TTC549 (cell line): ENCODE results near the gene SLC7A5.
"Not testable (repeated sequence)": the region's sequence is repeated elsewhere in the genome, so short reads cannot be mapped to it uniquely, and the experiment has no call there.

ENCODE experiments used
- FAIRE-seq: peaks from 2 replicates; lab custom pipeline; 2012; peaks lifted over from hg19 to GRCh38; lab: Jason Lieb, UNC

The SLC7A5 gene

DNA sequence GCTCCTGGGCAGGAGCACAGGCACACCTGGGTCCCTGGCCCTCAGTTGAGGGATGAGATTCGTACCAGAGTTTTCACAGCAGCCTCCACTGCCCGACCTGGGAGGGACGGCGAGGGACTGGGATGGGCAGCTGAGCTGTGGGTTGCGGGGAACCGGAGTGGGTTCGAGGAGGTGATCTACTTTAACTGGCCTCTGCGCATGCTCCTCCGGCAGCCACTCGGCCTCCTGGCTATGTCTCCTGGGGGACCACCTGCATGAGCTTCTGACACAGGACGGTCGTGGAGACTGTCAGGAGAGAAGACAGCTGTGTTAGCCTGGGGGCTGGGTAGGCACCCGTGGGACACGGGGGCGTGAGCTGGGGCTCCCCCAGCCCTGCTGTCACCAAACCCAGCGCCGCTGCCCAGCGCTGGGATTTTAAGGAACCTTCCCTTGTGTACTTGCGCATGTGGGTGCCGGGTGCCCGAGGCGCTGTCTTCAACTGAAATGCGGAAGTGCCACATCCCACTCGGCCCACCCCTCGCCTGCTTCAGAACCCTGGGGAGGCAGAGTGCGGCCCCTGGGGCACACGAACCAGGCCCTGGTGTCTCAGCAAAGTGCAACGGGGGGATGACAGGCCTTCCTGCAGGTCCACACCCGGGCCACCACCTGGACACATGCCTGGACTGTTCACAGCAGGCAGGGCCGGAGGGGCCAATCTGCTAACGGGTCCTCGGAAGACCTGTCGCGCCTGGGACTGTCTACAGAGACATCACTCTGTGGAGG, 36.4 kb downstream of the SLC7A5 start:
- no peak for FAIRE-seq

DNA sequence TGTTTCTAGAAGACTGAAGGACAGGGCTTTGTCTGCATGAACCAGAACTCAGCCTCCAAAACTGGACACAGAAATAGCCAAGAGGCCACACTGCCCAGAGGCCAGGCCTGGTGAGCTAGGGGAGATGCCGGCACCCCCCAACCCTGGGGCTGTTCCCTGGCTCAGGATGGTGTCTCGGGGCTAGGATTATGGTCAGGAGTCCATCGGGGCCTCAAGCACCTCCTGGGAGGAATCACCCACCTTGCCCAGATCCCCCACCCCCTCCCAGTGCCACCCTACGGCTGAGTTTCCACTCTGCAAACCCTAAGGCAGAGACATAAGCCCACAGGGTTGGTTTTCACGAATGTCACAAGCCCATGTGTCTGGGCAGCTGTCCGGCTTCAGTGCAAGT, 37.2 kb downstream of the SLC7A5 start:
- FAIRE-seq = no peak

DNA sequence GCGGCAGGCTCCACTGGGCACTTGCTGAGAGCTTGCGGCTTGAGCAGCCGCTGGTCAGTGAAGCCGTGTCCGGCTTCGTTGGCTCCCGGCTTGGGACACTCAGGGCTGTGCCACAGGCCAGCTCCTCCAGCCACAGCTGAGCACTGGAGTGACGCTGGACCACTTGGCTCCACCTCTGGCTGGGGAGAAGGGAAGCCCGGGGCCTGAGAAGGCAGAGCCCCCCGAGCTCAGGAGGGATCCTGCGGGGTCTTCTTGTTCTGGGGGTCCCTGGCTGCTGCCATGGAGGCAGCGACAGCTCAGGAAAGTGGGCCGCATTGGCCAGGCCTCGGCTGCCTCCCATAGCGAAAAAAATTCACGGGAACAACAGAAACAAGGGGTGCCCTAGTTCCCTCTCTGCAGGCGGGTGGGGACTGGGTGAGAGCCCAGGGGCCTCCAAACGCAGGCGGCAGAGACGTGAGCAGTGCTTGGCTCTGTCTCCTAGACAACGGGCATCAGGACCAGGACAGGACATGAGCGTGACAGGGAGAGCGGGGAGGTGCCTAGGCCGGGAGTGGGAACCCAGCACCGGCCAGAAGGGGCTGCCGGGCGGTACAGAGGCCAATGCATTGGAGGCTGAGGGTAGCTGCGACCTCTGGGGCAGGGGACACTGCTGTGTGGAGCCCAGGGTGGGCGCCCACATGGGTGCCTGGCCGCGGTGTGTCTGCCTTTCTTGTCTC, 37.7 kb downstream of the SLC7A5 start:
- no peak for FAIRE-seq

DNA sequence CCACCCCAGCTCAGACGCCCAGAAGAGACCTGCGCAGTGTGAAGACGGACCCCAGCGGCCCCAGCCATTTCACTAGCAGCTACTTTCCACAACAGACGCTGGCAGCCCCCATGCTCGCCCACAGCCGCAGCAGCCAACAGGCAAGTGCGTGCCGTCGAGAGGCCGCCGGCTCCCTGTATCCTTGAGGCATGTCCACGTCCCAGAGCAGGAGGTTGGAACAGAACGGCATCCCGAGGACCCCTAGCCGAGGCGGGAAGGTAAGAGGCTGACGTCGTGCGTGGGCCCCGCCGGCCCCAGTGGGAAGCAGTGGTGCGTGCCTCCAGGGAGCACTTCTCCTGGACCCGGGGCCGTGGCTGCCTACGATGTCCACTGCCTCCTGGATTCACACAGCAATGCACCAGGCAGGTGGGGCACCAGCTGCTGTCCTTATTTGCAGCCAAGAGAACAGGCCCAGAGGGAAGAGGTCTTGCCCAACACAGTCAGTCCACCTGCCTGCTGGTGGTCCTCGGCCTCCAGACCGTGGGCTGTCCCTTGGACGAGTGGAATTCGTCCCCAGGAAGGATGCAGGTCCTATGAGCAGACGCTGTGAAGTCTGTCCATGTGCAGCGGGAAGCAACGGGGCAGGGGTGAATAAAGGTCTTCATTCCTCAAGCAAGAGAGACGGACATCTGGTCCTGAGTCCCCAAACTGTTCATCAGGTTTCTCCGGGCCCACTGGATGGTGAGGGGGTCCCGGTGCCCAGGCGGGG, 38.5 kb downstream of the SLC7A5 start:
- FAIRE-seq = no peak

DNA sequence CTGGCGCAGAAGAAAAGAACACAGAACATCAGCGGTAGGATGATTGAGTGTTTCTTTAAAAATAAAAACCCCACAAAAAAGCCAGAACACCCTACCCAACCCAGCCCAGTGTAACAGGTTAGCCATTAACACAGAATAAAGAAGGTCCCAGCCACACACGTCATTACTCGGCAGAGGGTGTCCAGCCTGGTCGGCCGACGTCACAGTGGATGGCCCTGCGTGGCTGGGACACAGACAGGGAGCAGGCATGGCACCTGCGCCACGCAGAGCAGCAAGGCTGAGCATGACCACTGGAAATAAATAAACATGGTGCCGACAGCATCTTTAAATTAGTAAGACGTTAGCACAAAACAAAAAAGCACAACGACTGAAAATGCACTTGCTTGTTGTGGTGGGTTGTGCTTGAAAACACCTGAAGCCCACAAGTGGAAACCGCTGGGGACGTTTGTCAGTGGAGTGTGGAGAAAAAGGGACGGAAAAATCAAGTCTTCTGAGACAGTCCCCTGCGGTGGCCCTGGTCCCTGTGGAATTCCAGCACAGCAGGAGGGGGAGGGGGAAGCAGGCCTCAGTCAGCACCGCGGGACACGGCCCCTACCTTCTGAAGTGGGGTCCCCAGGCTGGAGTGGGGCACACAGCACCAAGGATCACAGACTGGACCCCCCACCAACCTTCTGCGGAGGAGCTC, 39.2 kb downstream of the SLC7A5 start:
- no peak for FAIRE-seq

DNA sequence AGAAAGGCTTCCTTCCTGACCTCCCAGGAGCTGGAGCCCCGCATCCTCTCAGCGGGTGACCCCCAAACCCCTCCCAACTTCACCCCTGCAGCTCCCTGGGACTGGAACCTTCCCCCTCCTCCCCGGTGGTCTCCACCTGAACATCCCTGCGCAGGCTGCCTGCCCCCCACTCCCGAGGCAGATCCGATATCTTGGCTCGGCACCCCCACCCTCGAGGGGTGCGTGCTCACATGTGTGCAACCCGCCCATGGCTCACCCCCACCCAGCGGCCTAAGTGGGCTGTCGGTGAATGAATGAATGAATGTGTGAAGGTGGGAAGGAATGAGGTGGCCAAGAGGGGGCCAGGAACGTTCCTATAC, 39.7 kb downstream of the SLC7A5 start:
- FAIRE-seq = no peak

DNA sequence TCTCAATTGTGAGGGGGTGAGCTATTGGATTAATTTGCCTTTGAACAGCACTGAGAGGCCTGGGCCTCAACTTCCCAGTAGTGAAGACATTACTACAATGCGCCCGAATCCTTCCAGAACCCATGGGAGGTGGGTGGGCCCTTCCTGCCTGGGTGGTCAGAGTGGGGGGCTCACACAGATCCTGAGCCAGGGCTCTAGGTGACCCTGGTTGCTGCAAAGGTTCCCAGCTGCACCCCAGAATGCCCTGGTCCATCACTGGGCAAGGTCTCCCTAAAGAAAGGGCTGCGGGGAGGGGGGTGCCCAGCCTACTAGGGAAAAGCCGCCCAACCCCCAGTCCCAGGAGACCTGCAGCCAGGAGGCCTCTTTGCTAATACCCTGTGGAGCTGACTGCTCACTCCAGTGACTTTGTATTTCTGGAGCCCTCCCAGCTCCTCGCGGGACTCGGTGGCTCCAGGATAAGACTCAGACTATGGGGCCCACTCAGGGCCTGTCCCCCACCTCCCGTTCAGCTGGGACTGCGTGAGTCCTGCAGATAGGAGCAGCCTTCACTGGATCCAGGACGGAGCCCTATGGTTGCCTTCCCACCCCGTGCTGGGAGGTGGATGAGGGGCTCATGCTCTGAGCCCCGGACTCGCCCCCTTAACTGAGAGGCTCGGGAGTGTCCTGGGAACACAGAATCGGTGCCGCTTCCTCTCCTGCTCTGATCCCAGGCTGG, 40.2 kb downstream of the SLC7A5 start:
- FAIRE-seq = no peak

DNA sequence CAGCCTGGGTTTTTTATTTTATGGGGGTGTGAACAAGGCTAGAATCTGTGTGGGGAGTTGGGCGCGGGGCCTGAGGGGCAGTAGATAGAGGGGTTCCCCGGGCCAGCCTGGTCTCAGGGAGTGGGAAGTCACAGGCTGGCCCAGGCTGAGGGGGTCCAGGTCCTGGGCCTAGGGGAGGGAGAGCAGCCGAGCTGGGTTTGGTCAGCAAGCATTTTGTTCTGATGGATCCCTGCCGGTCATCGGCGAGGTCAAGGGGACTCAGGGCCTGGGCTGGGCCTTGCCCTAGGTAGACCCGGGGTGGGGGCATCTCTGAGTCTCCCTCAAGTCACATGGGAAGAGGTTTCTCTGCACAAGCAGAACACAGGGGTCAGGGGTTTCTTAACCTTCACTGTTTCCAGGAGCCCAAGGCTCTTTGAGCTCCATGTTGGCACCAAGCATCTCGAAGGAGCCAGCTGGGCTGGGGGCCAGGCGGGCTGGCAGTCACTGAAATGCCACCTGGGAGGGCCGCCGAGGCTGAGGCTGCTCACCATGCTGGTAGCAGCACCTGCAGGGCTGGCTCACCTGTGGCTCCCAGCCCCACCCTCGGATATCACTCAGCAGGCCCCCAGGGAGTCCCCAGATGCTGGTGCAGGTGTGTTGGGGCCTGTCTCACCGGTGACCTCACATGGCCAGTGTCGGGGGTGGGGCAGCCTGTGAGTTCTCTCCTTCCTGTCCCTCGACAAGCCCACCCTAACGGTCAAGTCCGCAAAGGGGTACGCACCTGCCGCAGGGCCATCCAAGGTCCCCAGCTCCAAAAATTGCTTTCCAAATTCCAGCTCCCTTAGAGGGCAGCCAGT, 41.0 kb downstream of the SLC7A5 start:
- FAIRE-seq = no peak

DNA sequence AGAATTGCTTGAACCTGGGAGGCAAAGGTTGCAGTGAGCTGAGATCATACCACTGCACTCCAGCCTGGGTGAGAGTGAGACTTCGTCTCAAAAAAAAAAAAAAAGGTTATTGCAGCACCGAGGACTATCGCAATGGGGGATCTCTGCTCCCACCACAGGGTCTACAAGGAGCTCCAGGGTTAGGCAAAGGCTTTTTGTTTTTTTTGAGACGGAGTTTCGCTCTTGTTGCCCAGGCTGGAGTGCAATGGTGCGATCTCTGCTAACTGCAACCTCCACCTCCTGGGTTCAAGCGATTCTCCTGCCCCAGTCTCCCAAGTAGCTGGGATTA, 41.8 kb downstream of the SLC7A5 start:
- not testable (repeated sequence) for FAIRE-seq

DNA sequence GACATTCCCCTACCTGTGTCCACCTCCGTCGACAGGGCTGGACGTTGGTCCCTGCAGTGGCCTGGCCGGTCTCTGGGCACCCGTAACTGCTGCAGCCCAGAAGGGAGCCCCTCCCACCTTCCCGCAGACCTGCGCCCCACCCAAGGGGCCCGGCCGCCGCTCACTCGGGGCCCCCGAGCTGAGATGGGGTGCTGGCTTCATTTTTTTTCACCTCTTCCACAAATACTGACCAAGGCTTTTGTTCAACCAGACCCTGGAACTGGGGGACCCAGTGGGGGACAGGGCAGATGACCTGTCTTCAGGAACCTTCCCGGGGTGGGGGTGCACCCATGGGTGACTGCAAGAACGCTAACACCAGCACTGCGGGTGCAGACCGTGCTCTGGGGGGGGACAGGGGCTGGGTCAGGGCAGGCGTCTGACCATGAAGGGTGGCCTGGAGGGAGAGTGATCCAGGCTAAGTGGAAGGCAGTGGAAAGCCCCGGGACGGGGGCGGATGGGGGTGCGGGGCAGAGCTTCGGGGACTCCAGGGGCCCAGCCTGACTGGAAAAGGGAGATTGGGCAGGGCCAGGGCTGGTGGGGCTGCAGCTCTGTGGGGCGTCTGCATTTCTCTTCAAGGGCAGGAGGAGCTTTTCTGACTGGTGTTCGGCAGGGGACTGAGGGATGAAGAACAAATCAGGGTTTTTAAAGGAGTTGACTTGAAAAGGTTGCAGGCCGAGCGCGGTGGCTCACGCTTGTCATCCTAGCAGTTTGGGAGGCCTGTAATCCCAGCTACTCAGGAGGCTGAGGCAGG, 42.3 kb downstream of the SLC7A5 start:
- no peak for FAIRE-seq

DNA sequence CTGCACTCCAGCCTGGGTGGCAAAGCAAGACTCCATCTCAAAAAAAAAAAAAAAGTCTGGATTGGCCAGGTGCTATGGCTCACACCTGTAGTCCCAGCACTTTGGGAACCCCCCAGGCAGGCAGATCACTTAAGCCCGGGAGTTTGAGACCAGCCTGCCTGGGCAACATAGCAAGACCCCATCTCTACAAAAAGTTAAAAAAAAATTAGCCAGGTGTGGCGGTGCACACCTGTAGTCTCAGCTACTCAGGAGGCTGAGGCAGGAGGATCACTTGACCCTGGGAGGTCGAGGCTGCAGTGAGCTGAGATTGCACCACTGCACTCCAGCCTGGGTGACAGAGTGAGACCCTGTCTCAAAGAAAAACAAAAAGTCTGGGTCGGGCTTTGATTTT, 42.9 kb downstream of the SLC7A5 start:
- not testable (repeated sequence) for FAIRE-seq

DNA sequence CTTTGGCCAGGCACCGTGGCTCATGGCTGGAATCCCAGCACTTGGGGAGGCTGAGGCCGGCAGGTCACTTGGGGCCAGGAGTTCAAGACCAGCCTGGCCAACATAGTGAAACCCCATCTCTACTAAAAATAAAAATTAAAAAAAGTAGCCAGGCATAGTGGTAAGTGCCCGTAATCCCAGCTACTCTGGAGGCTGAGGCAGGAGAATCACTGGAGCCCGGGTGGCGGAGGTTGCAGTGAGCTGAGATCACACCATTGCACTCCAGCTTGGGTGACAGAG, 43.5 kb downstream of the SLC7A5 start:
- FAIRE-seq = not testable (repeated sequence)

DNA sequence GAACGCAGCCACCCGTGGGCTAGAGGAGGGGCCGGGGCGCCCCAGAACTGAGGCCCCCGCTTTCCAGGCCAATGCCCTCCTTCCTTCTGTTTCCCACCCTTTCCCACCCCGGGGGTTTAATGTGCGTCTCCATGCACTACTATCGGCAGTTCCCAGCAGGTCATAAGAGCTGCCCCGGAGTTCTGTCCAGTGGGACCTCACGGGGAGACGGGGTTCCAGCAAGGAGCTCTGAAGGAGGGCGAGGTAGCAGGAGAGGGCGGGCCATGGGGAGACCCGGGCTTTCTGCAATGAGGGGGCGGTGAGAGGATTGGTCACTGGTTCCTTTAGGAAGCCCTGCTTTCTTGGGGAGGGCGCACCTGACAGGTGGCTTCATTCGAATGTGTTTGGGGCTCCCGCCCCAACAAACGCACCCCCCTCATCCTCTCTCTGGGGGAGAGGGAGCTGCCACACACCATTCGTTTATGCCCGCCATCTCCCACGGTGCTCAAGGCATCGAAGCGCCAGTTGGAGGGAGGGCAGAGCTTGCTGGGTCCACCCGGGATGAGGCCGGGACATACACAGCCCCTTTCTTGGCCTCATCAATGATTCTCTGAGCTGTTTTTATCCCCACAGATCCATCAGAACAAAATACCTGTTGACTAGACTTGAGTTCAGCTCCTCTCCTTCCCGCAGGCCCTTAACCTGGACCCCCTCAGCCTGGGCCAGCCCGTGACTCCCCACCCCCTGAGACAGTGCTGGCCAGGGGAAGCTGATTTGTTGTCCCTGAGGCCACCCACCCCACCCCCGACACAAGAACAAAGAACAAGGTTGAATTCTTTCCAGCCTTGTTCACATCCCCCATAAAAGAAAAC, 44.1 kb downstream of the SLC7A5 start:
- FAIRE-seq = no peak

DNA sequence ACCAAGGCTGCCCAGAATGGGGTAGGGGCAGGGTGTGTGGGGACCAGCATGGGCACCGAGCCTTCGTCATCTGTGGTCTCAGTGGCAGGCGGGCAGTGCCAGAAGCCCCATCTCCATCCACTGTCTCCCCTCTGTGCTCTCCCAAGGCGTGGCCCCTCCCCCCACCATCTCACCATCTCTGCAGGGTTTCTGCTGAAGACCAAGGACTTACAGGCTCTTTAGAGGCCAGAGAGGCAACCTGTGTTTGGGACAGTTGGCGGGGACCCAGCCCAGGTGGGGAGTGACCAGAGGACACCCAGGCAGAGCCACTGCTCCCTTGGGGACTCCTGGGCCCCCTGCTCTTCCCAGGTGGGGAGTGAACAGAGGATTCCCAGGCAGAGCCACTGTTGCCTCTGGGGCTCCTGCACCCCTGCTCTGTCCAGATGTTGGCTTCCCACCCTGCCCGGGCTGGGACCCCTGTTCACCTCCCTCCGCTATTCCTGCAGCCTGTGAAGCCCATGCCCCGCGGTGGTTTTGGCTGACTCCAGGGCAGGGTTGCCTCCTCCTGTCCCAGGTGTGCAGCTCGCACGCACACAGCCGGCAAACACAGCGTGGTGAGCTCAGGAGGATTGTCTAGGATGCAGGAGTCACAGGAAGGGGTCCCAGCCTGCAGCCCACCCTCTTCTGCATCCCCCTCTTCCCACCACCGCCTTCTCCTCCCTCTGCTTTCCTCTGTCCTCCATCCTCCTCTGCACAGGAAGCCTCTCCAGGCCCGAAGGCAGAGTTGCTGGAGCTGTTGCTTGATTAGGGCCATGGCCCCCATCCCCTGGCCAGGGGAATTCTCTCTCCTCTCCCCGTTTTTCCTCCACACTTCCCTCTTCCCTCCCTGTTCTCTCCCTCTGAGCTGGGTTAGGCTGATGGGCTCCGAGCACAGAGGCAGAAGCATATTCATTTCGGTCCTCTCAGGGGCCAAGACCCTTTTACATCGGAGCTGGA, 45.0 kb downstream of the SLC7A5 start:
- FAIRE-seq = no peak

DNA sequence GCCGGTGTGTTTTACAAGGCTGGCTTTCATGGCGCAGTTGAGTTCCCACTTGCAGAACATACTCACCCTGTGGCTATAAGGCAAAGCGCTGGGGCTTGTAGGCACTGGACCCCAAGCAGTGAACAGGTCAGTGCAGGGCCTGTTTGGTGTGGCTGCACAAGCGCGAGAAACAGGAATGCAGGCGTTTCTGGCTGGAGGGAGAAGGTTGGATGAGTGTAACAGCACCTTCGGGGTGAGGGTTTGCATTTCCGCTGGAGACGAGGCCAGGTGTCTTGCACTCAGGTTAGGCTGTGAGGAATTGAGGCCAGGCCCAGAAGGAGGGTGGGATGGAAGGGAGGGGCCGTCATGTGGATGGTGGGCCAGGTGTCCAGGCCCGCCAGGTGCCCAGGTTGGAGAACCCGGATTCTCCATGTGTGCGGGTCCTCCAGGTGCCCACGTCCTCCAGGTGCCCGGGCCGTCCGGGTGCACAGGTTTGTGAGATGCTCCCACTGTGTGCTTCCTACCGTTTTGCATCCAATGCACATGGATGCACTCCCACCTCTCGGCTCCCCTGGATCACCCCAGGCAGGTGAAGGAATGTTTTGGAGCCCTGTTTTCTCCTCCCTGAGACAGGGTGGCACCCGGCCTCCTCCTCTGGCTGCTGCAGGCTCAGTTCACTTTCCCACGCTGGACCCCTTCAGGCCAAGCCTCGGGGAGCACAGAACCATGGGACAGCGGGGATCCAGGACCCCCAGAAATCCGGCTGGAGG, 46.0 kb downstream of the SLC7A5 start:
- FAIRE-seq = no peak

DNA sequence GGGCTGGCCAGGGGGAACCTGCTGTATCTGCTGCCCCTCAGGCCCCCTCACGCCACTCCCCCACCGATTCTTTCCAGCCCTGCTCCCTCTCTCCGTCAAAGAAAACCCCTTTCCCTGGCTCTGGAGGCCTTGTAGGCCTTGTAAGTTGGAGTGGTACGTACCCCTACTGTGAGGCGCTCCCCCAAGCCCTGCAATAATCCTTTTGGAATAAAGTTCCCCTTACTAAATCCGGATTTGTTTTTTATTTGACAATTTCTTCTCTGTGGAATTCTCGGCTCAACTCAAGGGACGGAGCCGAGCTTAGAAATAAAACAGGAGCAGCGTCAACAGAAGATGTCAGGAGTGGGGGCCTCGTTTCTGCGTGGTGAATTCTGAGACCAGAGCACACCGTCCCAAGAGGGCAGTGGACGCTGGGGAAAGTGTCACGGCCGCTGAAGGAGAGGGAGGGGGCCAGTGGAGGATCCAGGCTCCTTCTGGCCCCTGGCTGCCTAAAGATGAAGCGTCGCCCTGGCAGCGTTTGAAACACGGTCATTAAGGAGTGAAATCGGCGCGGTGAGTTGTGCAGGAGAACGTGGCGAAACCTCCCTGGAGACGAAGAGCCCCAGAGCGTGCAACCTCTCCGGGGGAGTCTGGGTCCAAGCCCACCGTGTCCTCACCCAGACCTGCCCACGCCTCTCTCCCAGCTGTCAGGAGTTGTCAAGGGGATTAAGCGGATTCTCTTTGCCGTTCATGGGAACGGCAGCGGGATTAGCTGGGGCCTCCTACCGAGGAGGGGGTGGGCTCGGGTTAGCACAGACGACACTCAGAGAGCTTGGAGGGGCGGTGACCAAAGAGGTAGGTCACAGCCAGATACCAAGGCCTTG, 47.0 kb downstream of the SLC7A5 start:
- no peak for FAIRE-seq
